ENCODE data around the gene ATL2.
"Not testable (repeated sequence)": the region's sequence is repeated elsewhere in the genome, so short reads cannot be mapped to it uniquely, and the experiment has no call there.

ATL2 gene

DNA sequence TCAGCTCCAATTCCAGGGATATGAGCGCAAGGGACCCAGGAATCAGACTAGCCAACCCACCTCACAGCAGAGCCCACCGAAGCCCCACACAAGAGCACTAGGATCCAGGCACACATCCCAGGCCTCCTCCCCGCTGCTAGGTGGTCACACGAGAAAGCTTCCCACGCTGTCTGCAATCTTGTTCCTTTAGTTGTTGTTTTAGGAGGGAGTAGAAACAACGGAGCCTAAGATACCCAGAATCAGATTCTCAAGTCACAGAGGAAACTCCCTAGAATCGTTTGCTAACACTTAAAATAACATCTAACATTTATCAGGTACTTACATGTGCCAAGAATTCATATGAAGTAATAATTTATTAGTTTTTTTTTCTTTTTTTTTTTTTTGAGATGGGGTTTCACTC, 9.7 kb upstream of the ATL2 start:
- Histone ChIP-seq H3K4me1 (ENCODE audit: insufficient read depth, low read length) (no peaks in the 10 kb centered on the region), H3K9ac (ENCODE audit: low read depth, low read length) (no peak overlapping the region), H3K4me2 (ENCODE audit: insufficient read depth, low read length) (no peak overlapping the region), H3K27ac (ENCODE audit: low read length) (no peak overlapping the region), H3K36me3 (ENCODE audit: insufficient read depth, low read length) (no peaks in the 10 kb centered on the region), H4K20me1 (ENCODE audit: insufficient read depth, low read length) (no peaks in the 10 kb centered on the region), H3K79me2 (ENCODE audit: insufficient read depth, low read length) (no peaks in the 10 kb centered on the region), H2AFZ (ENCODE audit: low read depth, low read length) (no peak overlapping the region), H3K27me3 (ENCODE audit: insufficient read depth, low read length, poor library complexity) (peaks cover 10% of the 10 kb centered on the region), H3K9me3 (ENCODE audit: insufficient read depth, low read length, severe bottlenecking) (no peaks in the 10 kb centered on the region), H3K4me3 (ENCODE audit: low read depth in 1 of 2, low read length in 2 of 2) (no peak overlapping the region)
- TF ChIP-seq, protein P1, sequence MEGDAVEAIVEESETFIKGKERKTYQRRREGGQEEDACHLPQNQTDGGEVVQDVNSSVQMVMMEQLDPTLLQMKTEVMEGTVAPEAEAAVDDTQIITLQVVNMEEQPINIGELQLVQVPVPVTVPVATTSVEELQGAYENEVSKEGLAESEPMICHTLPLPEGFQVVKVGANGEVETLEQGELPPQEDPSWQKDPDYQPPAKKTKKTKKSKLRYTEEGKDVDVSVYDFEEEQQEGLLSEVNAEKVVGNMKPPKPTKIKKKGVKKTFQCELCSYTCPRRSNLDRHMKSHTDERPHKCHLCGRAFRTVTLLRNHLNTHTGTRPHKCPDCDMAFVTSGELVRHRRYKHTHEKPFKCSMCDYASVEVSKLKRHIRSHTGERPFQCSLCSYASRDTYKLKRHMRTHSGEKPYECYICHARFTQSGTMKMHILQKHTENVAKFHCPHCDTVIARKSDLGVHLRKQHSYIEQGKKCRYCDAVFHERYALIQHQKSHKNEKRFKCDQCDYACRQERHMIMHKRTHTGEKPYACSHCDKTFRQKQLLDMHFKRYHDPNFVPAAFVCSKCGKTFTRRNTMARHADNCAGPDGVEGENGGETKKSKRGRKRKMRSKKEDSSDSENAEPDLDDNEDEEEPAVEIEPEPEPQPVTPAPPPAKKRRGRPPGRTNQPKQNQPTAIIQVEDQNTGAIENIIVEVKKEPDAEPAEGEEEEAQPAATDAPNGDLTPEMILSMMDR (IDR thresholded peaks at IDR 0.05; ENCODE audit: borderline replicate concordance, extremely low read depth, low read length, poor library complexity, severe bottlenecking) = no peak
- no peak for TF ChIP-seq EZH2 (IDR thresholded peaks at IDR 0.05; ENCODE audit: borderline replicate concordance, low read depth, low read length, severe bottlenecking)
- no peak for ATAC-seq (ENCODE audit: insufficient read depth, low read depth)
- no peak for DNase-seq

DNA sequence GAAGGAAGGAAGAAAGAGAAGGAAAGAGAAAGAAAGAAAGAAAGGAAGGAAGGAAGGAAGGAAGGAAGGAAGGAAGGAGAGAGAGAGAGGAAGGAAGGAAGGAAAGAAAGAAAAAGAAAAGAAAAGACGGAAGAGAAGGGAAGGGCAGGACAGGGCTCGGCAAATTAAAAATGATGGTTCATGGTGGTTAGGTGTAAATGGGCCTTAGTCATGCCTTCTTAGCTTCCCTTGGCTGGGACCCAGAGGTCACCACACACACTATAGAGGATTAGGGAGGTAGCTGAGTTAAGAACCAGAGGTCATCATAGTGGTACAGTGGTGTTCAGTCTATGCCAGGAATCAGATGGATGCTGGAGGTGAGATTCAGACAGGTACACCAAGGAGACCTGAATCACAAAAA, 9.3 kb upstream of the ATL2 start:
- Histone ChIP-seq H3K4me3 (ENCODE audit: low read depth in 1 of 2, low read length in 2 of 2) (no peak overlapping the region), H3K4me1 (ENCODE audit: insufficient read depth, low read length) (no peaks in the 10 kb centered on the region), H3K36me3 (ENCODE audit: insufficient read depth, low read length) (no peaks in the 10 kb centered on the region), H3K9me3 (ENCODE audit: insufficient read depth, low read length, severe bottlenecking) (no peaks in the 10 kb centered on the region), H3K9ac (ENCODE audit: low read depth, low read length) (no peak overlapping the region), H2AFZ (ENCODE audit: low read depth, low read length) (no peak overlapping the region), H3K79me2 (ENCODE audit: insufficient read depth, low read length) (no peaks in the 10 kb centered on the region), H3K27ac (ENCODE audit: low read length) (no peak overlapping the region), H3K4me2 (ENCODE audit: insufficient read depth, low read length) (no peak overlapping the region), H4K20me1 (ENCODE audit: insufficient read depth, low read length) (no peaks in the 10 kb centered on the region), H3K27me3 (ENCODE audit: insufficient read depth, low read length, poor library complexity) (peaks cover 10% of the 10 kb centered on the region)
- DNase-seq = no peak
- ATAC-seq (ENCODE audit: insufficient read depth, low read depth) = no peak
- no peak for TF ChIP-seq EZH2 (IDR thresholded peaks at IDR 0.05; ENCODE audit: borderline replicate concordance, low read depth, low read length, severe bottlenecking)
- TF ChIP-seq, protein P1 (IDR thresholded peaks at IDR 0.05; ENCODE audit: borderline replicate concordance, extremely low read depth, low read length, poor library complexity, severe bottlenecking) = no peak

DNA sequence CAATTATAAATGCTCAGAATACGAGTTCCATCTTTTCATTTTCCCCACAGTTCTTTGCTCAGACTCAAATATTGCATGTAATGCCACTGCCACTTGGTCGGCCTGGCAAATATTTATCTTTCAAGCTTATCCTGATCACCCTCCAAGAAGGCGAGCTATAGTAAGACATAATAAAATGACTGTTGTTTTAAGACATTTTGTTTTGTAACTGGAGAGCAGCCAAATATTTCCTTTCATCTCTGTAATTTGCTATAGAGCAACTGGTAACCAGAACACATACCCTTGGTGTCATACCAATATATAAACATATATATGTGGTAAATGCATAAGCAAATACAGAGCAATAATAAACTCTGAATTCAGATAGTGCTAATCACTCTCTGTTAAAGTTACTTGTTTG, 7.3 kb upstream of the ATL2 start:
- Histone ChIP-seq H3K27me3 (ENCODE audit: insufficient read depth, low read length, poor library complexity) (peaks cover under 1% of the 10 kb centered on the region), H3K36me3 (ENCODE audit: insufficient read depth, low read length) (no peaks in the 10 kb centered on the region), H4K20me1 (ENCODE audit: insufficient read depth, low read length) (no peaks in the 10 kb centered on the region), H3K79me2 (ENCODE audit: insufficient read depth, low read length) (no peaks in the 10 kb centered on the region), H3K4me2 (ENCODE audit: insufficient read depth, low read length) (no peak overlapping the region), H3K4me1 (ENCODE audit: insufficient read depth, low read length) (peaks cover 13% of the 10 kb centered on the region), H3K9ac (ENCODE audit: low read depth, low read length) (no peak overlapping the region), H2AFZ (ENCODE audit: low read depth, low read length) (no peak overlapping the region), H3K27ac (ENCODE audit: low read length) (no peak overlapping the region), H3K9me3 (ENCODE audit: insufficient read depth, low read length, severe bottlenecking) (no peaks in the 10 kb centered on the region), H3K4me3 (ENCODE audit: low read depth in 1 of 2, low read length in 2 of 2) (no peak overlapping the region)
- TF ChIP-seq, protein P1 (IDR thresholded peaks at IDR 0.05; ENCODE audit: borderline replicate concordance, extremely low read depth, low read length, poor library complexity, severe bottlenecking) = no peak
- no peak for TF ChIP-seq EZH2 (IDR thresholded peaks at IDR 0.05; ENCODE audit: borderline replicate concordance, low read depth, low read length, severe bottlenecking)
- DNase-seq (no peak), ATAC-seq (ENCODE audit: insufficient read depth, low read depth) (no peak)

DNA sequence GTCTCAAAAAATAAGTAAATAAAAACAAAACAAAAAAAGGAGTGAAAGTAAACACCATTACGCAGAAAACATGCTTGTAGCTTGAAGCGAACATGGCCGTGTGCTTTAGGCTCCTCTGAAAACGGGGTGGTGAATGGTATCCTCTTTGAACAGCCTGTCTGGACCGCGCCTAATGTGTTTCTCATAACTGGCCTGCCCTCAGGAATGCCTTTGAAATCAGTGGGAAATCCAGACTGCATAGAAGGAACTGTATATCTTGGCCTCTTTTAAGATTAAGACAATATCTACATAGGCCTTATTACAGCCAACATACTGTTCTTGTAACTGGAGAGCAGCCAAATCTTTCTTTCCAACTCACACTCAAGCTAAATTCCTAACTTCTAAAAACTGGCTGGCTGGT, 6.7 kb upstream of the ATL2 start:
- H3K4me2 ChIP-seq (ENCODE audit: insufficient read depth, low read length); DNase-seq; H3K27ac ChIP-seq (ENCODE audit: low read length); H3K36me3 ChIP-seq (ENCODE audit: insufficient read depth, low read length); H3K9me3 ChIP-seq (ENCODE audit: insufficient read depth, low read length, severe bottlenecking); H3K4me3 ChIP-seq (ENCODE audit: low read depth in 1 of 2, low read length in 2 of 2); H3K79me2 ChIP-seq (ENCODE audit: insufficient read depth, low read length); H2AFZ ChIP-seq (ENCODE audit: low read depth, low read length); H4K20me1 ChIP-seq (ENCODE audit: insufficient read depth, low read length); ATAC-seq (ENCODE audit: insufficient read depth, low read depth); H3K27me3 ChIP-seq (ENCODE audit: insufficient read depth, low read length, poor library complexity); H3K9ac ChIP-seq (ENCODE audit: low read depth, low read length): not testable (repeated sequence)
- peaks cover 13% of the 10 kb centered on the region for H3K4me1 ChIP-seq (ENCODE audit: insufficient read depth, low read length)

Data from DND-41 (cell line).